Measurements from ENCODE around the gene CLRN3.

The CLRN3 gene

DNA sequence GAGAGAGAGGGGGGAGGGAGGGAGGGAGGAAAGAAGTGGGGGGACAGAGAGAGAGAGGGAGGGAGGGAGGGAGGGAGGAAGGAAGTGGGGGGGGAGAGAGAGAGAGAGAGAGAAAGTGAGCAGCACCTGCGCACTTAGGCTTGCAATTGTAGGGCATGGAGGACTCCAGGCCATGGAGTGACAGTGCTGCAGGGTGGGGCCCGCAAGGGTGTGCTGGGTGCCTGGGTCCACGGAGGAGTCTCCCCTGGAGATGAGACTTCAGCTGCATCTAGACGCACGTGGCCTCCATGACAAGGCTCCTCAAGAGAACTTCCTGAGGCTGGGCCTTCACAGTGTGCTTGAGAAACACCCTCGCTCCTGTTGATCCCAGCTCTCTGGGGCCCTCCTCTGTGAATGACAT, 44.5 kb downstream of the CLRN3 start:
- Histone ChIP-seq H3K9ac (ENCODE audit: low read depth, low read length) (no peak overlapping the region), H3K9me3 (ENCODE audit: insufficient read depth, low read depth, low read length) (no peaks in the 10 kb centered on the region), H3K27me3 (ENCODE audit: insufficient read depth, low read length) (no peaks in the 10 kb centered on the region; the same call in 1 of the 2 replicates), H3K36me3 (ENCODE audit: insufficient read depth, low read depth, low read length) (no peaks in the 10 kb centered on the region), H3K4me3 (ENCODE audit: low read length) (no peak overlapping the region), H3K4me1 (ENCODE audit: insufficient read depth, low read length) (peaks cover 4% of the 10 kb centered on the region; the same call in 1 of the 2 replicates), H3K27ac (ENCODE audit: low read length) (no peak overlapping the region)

DNA sequence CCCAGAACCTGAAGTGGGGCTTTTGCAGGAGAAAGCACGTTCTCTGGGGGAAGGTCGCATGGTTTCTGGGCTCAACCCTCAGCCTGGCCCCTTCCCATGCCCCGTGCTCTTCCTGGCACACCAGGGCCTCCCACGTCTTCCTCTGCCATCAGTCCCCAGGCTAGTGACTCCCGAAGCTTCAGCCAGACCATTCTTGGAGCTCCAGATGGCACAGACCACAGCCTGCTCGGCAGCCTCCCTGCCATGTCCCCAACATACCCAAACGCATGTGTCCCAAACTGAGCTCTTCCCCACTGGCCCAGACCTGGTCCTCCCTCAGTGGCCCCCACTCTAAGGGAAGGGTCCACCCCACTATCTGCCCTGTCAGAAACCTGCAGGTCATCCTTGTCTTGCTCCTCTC, 47.0 kb downstream of the CLRN3 start:
- Histone ChIP-seq H3K4me1 (ENCODE audit: insufficient read depth, low read length) (peaks cover 4% of the 10 kb centered on the region; the same call in 1 of the 2 replicates), H3K36me3 (ENCODE audit: insufficient read depth, low read depth, low read length) (no peaks in the 10 kb centered on the region), H3K27me3 (ENCODE audit: insufficient read depth, low read length) (no peaks in the 10 kb centered on the region), H3K27ac (ENCODE audit: low read length) (no peak overlapping the region), H3K9me3 (ENCODE audit: insufficient read depth, low read depth, low read length) (no peaks in the 10 kb centered on the region), H3K9ac (ENCODE audit: low read depth, low read length) (no peak overlapping the region), H3K4me3 (ENCODE audit: low read length) (no peak overlapping the region)

DNA sequence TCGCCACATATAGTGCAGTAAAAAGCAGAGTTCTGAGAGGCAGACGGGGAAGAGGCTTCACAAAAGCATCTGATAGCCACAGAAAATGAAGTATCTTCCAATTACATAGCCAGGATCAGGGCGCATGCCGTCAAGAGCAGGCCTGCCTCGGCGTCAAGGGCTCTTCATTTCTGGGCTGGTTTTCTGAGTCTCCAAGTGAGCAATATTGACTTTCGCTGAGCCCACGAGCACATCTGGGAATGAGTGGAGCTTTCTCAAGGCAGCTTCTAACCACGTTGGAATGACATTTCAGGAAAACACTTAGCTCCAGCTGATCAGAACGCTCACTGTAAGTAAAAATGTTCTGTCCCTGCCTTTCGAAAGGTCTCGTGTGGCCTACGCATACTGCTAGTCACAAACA, 51.9 kb downstream of the CLRN3 start:
- no peak overlapping the region for H3K4me3 ChIP-seq (ENCODE audit: low read length)
- H3K27ac ChIP-seq (ENCODE audit: low read length) = no peak overlapping the region
- no peak overlapping the region for H3K9ac ChIP-seq (ENCODE audit: low read depth, low read length)
- no peaks in the 10 kb centered on the region for H3K9me3 ChIP-seq (ENCODE audit: insufficient read depth, low read depth, low read length)
- no peaks in the 10 kb centered on the region for H3K27me3 ChIP-seq (ENCODE audit: insufficient read depth, low read length)
- H3K36me3 ChIP-seq (ENCODE audit: insufficient read depth, low read depth, low read length) = no peaks in the 10 kb centered on the region
- H3K4me1 ChIP-seq (ENCODE audit: insufficient read depth, low read length) = no peaks in the 10 kb centered on the region

DNA sequence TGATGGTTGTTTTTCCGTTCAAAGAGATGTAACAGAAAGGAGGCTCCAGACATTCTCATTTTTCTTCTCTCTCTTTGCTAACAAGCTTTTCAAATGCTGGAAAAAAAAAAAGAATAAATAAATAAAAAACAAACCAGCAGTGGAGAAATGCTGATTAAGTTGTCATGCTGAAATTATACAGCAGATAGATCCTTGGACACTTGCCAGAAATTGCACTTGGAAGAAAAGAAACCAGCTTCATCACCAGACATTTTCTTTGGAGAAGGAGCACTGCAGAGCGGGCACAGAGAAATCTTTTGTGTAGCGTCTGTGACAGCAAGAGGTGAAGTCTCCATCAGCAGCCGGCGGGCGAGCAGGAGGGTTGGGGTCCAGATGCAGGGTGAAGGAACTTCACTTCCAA, 55.8 kb downstream of the CLRN3 start:
- Histone ChIP-seq H3K4me3 (ENCODE audit: low read length) (no peak overlapping the region), H3K9me3 (ENCODE audit: insufficient read depth, low read depth, low read length) (no peaks in the 10 kb centered on the region), H3K9ac (ENCODE audit: low read depth, low read length) (no peak overlapping the region), H3K36me3 (ENCODE audit: insufficient read depth, low read depth, low read length) (no peaks in the 10 kb centered on the region), H3K27me3 (ENCODE audit: insufficient read depth, low read length) (no peaks in the 10 kb centered on the region), H3K4me1 (ENCODE audit: insufficient read depth, low read length) (no peaks in the 10 kb centered on the region), H3K27ac (ENCODE audit: low read length) (no peak overlapping the region)

DNA sequence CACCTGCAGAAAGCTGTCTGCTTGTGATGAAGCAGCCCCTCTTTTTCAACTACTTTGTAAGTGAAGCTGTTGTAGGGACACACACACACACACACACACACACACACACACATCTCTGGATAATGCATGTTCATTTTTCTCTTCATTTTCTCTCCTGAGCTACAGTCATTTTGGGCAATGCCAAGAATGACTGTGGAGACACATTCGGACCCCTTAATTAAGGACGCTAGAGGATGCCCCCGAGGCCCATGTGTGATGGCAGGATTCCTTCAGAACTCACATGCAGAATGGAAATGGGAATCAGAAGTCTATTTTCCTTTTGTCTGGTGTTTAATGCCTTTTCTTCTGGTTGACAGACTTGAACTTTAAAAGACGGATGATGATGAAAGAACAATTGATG, 56.6 kb downstream of the CLRN3 start:
- Histone ChIP-seq H3K4me1 (ENCODE audit: insufficient read depth, low read length) (no peaks in the 10 kb centered on the region), H3K36me3 (ENCODE audit: insufficient read depth, low read depth, low read length) (no peaks in the 10 kb centered on the region), H3K9me3 (ENCODE audit: insufficient read depth, low read depth, low read length) (no peaks in the 10 kb centered on the region), H3K4me3 (ENCODE audit: low read length) (no peak overlapping the region), H3K9ac (ENCODE audit: low read depth, low read length) (no peak overlapping the region), H3K27me3 (ENCODE audit: insufficient read depth, low read length) (no peaks in the 10 kb centered on the region), H3K27ac (ENCODE audit: low read length) (no peak overlapping the region)

DNA sequence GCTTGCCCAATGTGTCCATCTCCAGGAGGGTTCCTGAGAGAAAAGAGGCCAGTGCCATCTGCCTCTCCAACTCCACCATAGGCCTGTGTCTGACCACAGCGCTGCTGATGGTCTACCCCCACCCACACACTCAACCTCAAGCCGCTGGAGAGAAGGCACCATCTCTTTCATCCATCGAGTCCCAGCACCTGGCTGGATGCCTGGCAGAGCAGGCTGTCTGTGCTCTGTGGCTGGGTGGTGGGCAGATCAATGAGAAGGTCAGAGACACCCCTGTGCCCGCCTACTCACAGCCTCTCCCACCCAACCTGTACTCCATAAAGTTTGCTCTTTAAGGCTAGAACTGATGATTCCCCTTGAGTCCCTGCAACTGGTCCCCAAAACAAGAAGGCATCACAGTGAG, 58.0 kb downstream of the CLRN3 start:
- Histone ChIP-seq H3K9ac (ENCODE audit: low read depth, low read length) (no peak overlapping the region), H3K27me3 (ENCODE audit: insufficient read depth, low read length) (no peaks in the 10 kb centered on the region), H3K36me3 (ENCODE audit: insufficient read depth, low read depth, low read length) (no peaks in the 10 kb centered on the region), H3K4me3 (ENCODE audit: low read length) (no peak overlapping the region), H3K27ac (ENCODE audit: low read length) (no peak overlapping the region), H3K9me3 (ENCODE audit: insufficient read depth, low read depth, low read length) (no peaks in the 10 kb centered on the region), H3K4me1 (ENCODE audit: insufficient read depth, low read length) (no peaks in the 10 kb centered on the region)

DNA sequence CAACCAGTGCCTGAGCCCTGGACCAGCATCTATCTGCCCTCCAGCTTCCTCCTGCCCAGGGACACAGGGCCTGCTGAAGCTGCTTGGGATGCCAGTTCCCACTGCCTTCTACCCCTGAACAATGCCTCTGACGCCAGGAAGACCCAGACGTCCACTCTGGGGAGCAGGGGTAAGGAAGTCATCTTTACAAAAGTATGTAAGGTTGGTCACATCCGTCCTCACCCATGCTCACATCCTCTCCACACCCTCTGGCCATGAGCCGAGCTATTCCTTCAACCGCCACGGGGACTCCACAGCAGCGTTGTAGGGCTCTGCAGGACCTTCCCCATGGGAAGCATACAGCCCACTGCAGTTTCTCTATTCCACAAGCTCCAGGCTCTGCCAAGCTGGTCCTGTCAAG, 58.5 kb downstream of the CLRN3 start:
- Histone ChIP-seq H3K27ac (ENCODE audit: low read length) (no peak overlapping the region), H3K27me3 (ENCODE audit: insufficient read depth, low read length) (no peaks in the 10 kb centered on the region), H3K9me3 (ENCODE audit: insufficient read depth, low read depth, low read length) (no peaks in the 10 kb centered on the region), H3K4me3 (ENCODE audit: low read length) (no peak overlapping the region), H3K4me1 (ENCODE audit: insufficient read depth, low read length) (no peaks in the 10 kb centered on the region), H3K36me3 (ENCODE audit: insufficient read depth, low read depth, low read length) (no peaks in the 10 kb centered on the region), H3K9ac (ENCODE audit: low read depth, low read length) (no peak overlapping the region)

DNA sequence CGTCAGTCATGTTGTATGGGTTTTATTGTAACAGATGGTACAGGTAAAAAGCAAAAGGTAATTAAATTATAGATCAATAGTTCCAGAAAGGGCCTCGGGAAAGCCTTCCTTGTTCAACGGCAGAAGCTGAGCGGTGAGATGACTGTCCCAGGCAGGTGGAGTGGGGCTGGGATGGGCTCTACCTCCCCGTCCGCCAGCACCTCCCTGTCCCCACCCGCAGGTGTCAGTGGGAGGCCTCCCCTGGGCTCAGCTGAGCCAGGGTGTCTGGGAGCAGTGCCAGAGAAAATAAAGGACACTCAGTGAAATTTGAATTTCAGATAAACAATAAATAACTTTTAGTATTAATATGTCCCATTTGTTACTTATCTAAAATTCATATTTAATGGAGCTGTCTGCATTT, 58.9 kb downstream of the CLRN3 start:
- Histone ChIP-seq H3K4me3 (ENCODE audit: low read length) (no peak overlapping the region), H3K27me3 (ENCODE audit: insufficient read depth, low read length) (no peaks in the 10 kb centered on the region), H3K4me1 (ENCODE audit: insufficient read depth, low read length) (no peaks in the 10 kb centered on the region), H3K9me3 (ENCODE audit: insufficient read depth, low read depth, low read length) (no peaks in the 10 kb centered on the region), H3K9ac (ENCODE audit: low read depth, low read length) (no peak overlapping the region), H3K27ac (ENCODE audit: low read length) (no peak overlapping the region), H3K36me3 (ENCODE audit: insufficient read depth, low read depth, low read length) (no peaks in the 10 kb centered on the region)

DNA sequence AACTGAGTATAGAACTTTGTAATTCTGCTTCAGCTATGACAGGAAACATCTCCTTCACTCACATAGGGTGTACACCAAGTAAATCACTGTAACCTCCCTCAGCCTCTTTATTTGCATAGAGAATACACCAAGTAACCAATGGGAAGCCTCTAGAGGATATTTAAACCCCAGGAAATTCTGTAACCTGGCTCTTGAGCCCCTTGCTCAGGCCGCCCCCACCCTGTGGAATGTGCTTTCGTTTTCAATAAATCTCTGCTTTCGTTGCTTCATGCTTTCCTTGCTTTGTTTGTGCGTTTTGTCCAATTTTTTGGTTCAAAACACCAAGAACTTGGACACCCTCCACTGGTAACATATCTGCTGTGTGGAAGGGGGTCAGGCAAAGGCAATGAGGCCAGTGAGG, 60.2 kb downstream of the CLRN3 start:
- no peaks in the 10 kb centered on the region for H3K27me3 ChIP-seq (ENCODE audit: insufficient read depth, low read length)

DNA sequence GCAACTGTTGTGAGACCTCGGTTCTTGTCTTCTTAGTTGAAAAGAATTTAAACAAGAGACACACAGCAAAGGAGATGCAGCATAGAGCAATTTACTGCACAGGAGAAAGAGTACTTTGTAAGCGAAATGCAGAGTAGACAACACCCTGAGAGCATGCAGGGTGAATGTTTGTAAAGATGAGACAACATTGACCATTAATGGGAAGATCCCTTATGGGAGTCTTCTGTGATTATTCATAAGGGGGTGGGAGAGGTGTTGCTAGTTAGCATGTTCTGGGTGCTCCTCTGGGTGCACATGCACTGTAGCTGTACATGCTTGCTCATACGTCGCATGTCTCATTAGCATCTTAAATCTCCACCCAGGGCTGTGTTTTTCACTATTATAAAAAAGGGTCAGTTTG, 62.3 kb downstream of the CLRN3 start:
- H3K27ac ChIP-seq (ENCODE audit: low read length) = no peak overlapping the region

More for the DNA sequence above, 60.2 kb downstream of the CLRN3 start:
- H3K4me1 ChIP-seq (ENCODE audit: insufficient read depth, low read length) = no peaks in the 10 kb centered on the region
- peak overlapping the region; percentile 63; the same call in 1 of the 2 replicates for H3K9ac ChIP-seq (ENCODE audit: low read depth, low read length)
- no peak overlapping the region for H3K27ac ChIP-seq (ENCODE audit: low read length)
- no peaks in the 10 kb centered on the region for H3K9me3 ChIP-seq (ENCODE audit: insufficient read depth, low read depth, low read length)
- peak overlapping the region; percentile 15; the same call in 1 of the 2 replicates for H3K4me3 ChIP-seq (ENCODE audit: low read length)
- no peaks in the 10 kb centered on the region for H3K36me3 ChIP-seq (ENCODE audit: insufficient read depth, low read depth, low read length)

More for the DNA sequence above, 62.3 kb downstream of the CLRN3 start:
- Histone ChIP-seq H3K9ac (ENCODE audit: low read depth, low read length) (no peak overlapping the region), H3K9me3 (ENCODE audit: insufficient read depth, low read depth, low read length) (no peaks in the 10 kb centered on the region), H3K36me3 (ENCODE audit: insufficient read depth, low read depth, low read length) (no peaks in the 10 kb centered on the region), H3K27me3 (ENCODE audit: insufficient read depth, low read length) (no peaks in the 10 kb centered on the region), H3K4me1 (ENCODE audit: insufficient read depth, low read length) (no peaks in the 10 kb centered on the region), H3K4me3 (ENCODE audit: low read length) (no peak overlapping the region)
